HFFc6 (cell line): ENCODE measurements around the gene EHBP1L1. TPM values are rescaled to one million over a fixed set of nuclear protein-coding genes. Genes with fewer than 3 reads are reported as not detected.
A peak's percentile ranks its signal among the peaks of the same experiment; 100 is the strongest.

Source experiments
- DNase-seq: peaks from one replicate; pipeline ENCODE4 v3.0.0-alpha.2; 2018
- H3K27ac Mint-ChIP-seq: 2 replicates; pipeline ENCODE4 v1.8.0; 2020; ENCODE audit warnings: mild to moderate bottlenecking, mixed read lengths
- H3K27me3 Mint-ChIP-seq: 2 replicates; pipeline ENCODE4 v1.8.0; 2021; ENCODE audit warnings: mild to moderate bottlenecking, moderate library complexity, mixed read lengths; ENCODE audit not compliant: insufficient read depth
- H3K36me3 Mint-ChIP-seq: 2 replicates; pipeline ENCODE4 v1.8.0; 2021; ENCODE audit warnings: low read depth, mixed read lengths
- H3K4me1 Mint-ChIP-seq: 2 replicates; pipeline ENCODE4 v1.8.0; 2020; ENCODE audit warnings: low read depth, mixed read lengths
- H3K4me3 Mint-ChIP-seq: 2 replicates; pipeline ENCODE4 v1.8.0; 2020; ENCODE audit warnings: mild to moderate bottlenecking, moderate library complexity, mixed read lengths
- H3K9me3 Mint-ChIP-seq: 2 replicates; pipeline ENCODE4 v1.8.0; 2020; ENCODE audit warnings: mild to moderate bottlenecking, mixed read lengths
- CTCF ChIP-seq: fragments of 200-600 bp; sonication (generic); IDR thresholded peaks from 2 replicates; pipeline ENCODE4 v1.5.0; 2021; ENCODE audit warnings: antibody characterized with exemption, mild to moderate bottlenecking
- total RNA-seq, 6 experiments: library from RNA; stranded (reverse); fragmentation: NEBNext Ultra II Directional; extraction: Animal tissue kit (Norgen Biotek cat#: 25700); gene quantifications; 2 replicates in 1 of 6; 3 replicates in 5 of 6; pipeline ENCODE4 v1.2.3, GENCODE V29; 2021

EHBP1L1 gene
- total RNA-seq, 6 experiments from 2014 or later = 47.5 to 69.3 (median 61.3) TPM

GRCh38 chr11:65584106-65584505 is 8.3 kb downstream of the EHBP1L1 start:
- no peaks in the 10 kb centered on the region; the same call in 1 of the 2 replicates for H3K27me3 Mint-ChIP-seq
- peaks cover 29% of the 10 kb centered on the region for H3K4me1 Mint-ChIP-seq
- no peak overlapping the region for H3K27ac Mint-ChIP-seq
- H3K4me3 Mint-ChIP-seq = no peak overlapping the region
- no peak for TF ChIP-seq CTCF
- H3K9me3 Mint-ChIP-seq = no peaks in the 10 kb centered on the region
- DNase-seq = no peak
- peaks cover 16% of the 10 kb centered on the region for H3K36me3 Mint-ChIP-seq

- no peaks in the 10 kb centered on the region for H3K9me3 Mint-ChIP-seq
- no peak overlapping the region for H3K27ac Mint-ChIP-seq
- DNase-seq = no peak
- peaks cover 29% of the 10 kb centered on the region for H3K4me1 Mint-ChIP-seq
- peaks cover 15% of the 10 kb centered on the region for H3K36me3 Mint-ChIP-seq
- H3K4me3 Mint-ChIP-seq = no peak overlapping the region
- TF ChIP-seq CTCF = no peak
- H3K27me3 Mint-ChIP-seq = no peaks in the 10 kb centered on the region; the same call in 1 of the 2 replicates
Measured at GRCh38 chr11:65584723-65585171, 8.9 kb downstream of the EHBP1L1 start.

- peak overlapping the region; percentile 66; the same call in 1 of the 2 replicates for H3K27ac Mint-ChIP-seq
- no peak overlapping the region for H3K4me3 Mint-ChIP-seq
- no peak for TF ChIP-seq CTCF
Measured at GRCh38 chr11:65585396-65586246, 9.8 kb downstream of the EHBP1L1 start.

GRCh38 chr11:65586247-65586630 is 10.4 kb downstream of the EHBP1L1 start:
- H3K27me3 Mint-ChIP-seq = no peaks in the 10 kb centered on the region; the same call in 1 of the 2 replicates
- H3K4me3 Mint-ChIP-seq = no peak overlapping the region
- H3K9me3 Mint-ChIP-seq = no peaks in the 10 kb centered on the region
- H3K4me1 Mint-ChIP-seq = peaks cover 29% of the 10 kb centered on the region
- H3K36me3 Mint-ChIP-seq = peaks cover 15% of the 10 kb centered on the region
- no peak for DNase-seq
- no peak for TF ChIP-seq CTCF
- peak overlapping the region; percentile 66 for H3K27ac Mint-ChIP-seq

More at GRCh38 chr11:65585396-65586246, 9.8 kb downstream of the EHBP1L1 start:
- H3K36me3 Mint-ChIP-seq = peaks cover 14% of the 10 kb centered on the region
- H3K4me1 Mint-ChIP-seq = peaks cover 29% of the 10 kb centered on the region
- no peaks in the 10 kb centered on the region; the same call in 1 of the 2 replicates for H3K27me3 Mint-ChIP-seq
- H3K9me3 Mint-ChIP-seq = no peaks in the 10 kb centered on the region
- DNase-seq = no peak

GRCh38 chr11:65586676-65587075 is 10.8 kb downstream of the EHBP1L1 start:
- Mint-ChIP-seq H3K27me3 (no peaks in the 10 kb centered on the region; the same call in 1 of the 2 replicates), H3K4me1 (peaks cover 29% of the 10 kb centered on the region), H3K4me3 (no peak overlapping the region; the same call in 1 of the 2 replicates), H3K9me3 (no peaks in the 10 kb centered on the region), H3K36me3 (peaks cover 13% of the 10 kb centered on the region), H3K27ac (peak overlapping the region; percentile 66)
- no peak for DNase-seq
- no peak for TF ChIP-seq CTCF
